Stimulated activated naive CD4-positive, alpha-beta T cell (primary cell): ENCODE results near the gene NTN5.

Source experiments
- DNase-seq, 6 experiments: peaks; one replicate each; lab custom pipeline; 2025; lab: John Stamatoyannopoulos, UW

Gene NTN5

GRCh38 chr19:48614436-48615230, 58.2 kb downstream of the NTN5 start, which contains the start of gene FAM83E:
TSS of gene FAM83E (minus strand) at chr19:48615076. CDS start at chr19:48613372, 1,704 bp downstream.
- peak in 1 of 6 experiments; percentile 39 for DNase-seq

GRCh38 chr19:48613852-48614435, 58.9 kb downstream of the NTN5 start:
- no peak for DNase-seq

- no peak for DNase-seq
These were observed 59.6 kb downstream of the NTN5 start for GRCh38 chr19:48613024-48613851.

- DNase-seq, result no peak
These were observed 60.9 kb downstream of the NTN5 start for GRCh38 chr19:48611872-48612271.
